HepG2 (cell line): ENCODE measurements around the gene CYP2W1. TPM values are rescaled to one million over a fixed set of nuclear protein-coding genes. Genes with fewer than 3 reads are reported as not detected.
A peak's percentile ranks its signal among the peaks of the same experiment; 100 is the strongest.

Experiments used
- ATAC-seq: fragments of 200-7000 bp; cut with Tn5 transposase; 3 replicates; pipeline ENCODE4 v1.9.1; 2020; ENCODE audit warnings: mild to moderate bottlenecking, moderate library complexity
- BruUV-seq: library from RNA; stranded (reverse); fragments of 400-500 nt; replicated peaks from 2 replicates; lab custom pipeline; 2021; lab: Mats Ljungman, UMichigan
- CTCF ChIA-PET: fragments of 300-600 bp; formaldehyde crosslinking; extraction: SDS; loops from one replicate; lab custom pipeline; 2021; ENCODE audit warnings: low total read pairs, inconsistent platforms, low intra/inter-chr PET ratio; lab: Yijun Ruan, JAX
- POLR2A ChIA-PET: fragments of 350-600 bp; sonication (Branson Sonifier 250); formaldehyde crosslinking; loops from one replicate; lab custom pipeline; 2020; ENCODE audit warnings: antibody characterized with exemption, inconsistent platforms; lab: Yijun Ruan, JAX
- DNase-seq: peaks from one replicate; pipeline ENCODE4 v3.0.0-alpha.2; 2015; ENCODE audit warnings: low spot score
- FAIRE-seq: peaks from 3 replicates; lab custom pipeline; 2011; peaks lifted over from hg19 to GRCh38; lab: Jason Lieb, UNC
- H2AFZ ChIP-seq: one replicate; pipeline ENCODE4 v1.6.1; 2011; ENCODE audit warnings: low read length, inconsistent platforms
- H3K27ac ChIP-seq: fragments of 300-600 bp; 3 replicates; pipeline ENCODE4 v1.8.0; 2011; ENCODE audit warnings: mixed run types, mild to moderate bottlenecking, mixed read lengths, low read length, inconsistent platforms; ENCODE audit not compliant: insufficient read depth; ENCODE audit errors: extremely low read length
- H3K27me3 ChIP-seq, 2 experiments: fragments of 200-600 bp in 1 of 2; 2 replicates in 1 of 2; 3 replicates in 1 of 2; pipeline versions ENCODE4 v1.6.0 to v1.8.0; 2011; ENCODE audit warnings: low read length in 2 of 2, mild to moderate bottlenecking in 2 of 2, moderate library complexity in 2 of 2, inconsistent platforms in 1 of 2; ENCODE audit not compliant: insufficient read depth in 2 of 2, control insufficient read depth in 1 of 2
- H3K36me3 ChIP-seq, 2 experiments: fragments of 200-600 bp in 1 of 2; replicated peaks in 1 of 2; 2 replicates in 1 of 2; 3 replicates in 1 of 2; pipeline versions ENCODE4 v1.5.1 to v1.8.0; 2011; ENCODE audit warnings: low read length in 2 of 2, inconsistent platforms in 1 of 2; ENCODE audit not compliant: insufficient read depth in 2 of 2, control insufficient read depth in 1 of 2
- H3K4me1 ChIP-seq: 2 replicates; pipeline ENCODE4 v1.5.1; 2012; ENCODE audit warnings: low read length, inconsistent platforms; ENCODE audit not compliant: insufficient read depth
- H3K4me2 ChIP-seq: 2 replicates; pipeline ENCODE4 v1.6.0; 2011; ENCODE audit warnings: low read depth, low read length, inconsistent platforms
- H3K4me3 ChIP-seq, 3 experiments: fragments of 200-600 bp in 1 of 3; sonication (generic), shearing (Covaris generic) in 1 of 3; replicated peaks in 1 of 3; 2 replicates each; pipeline ENCODE4 v1.5.1; 2011 to 2016; ENCODE audit warnings: low read length in 3 of 3, inconsistent platforms in 2 of 3, low read depth in 2 of 3, mild to moderate bottlenecking in 2 of 3, control low read depth in 1 of 3, mixed read lengths in 1 of 3; ENCODE audit not compliant: insufficient read depth in 1 of 3
- H3K79me2 ChIP-seq: one replicate; pipeline ENCODE4 v1.6.1; 2011; ENCODE audit warnings: low read length, inconsistent platforms; ENCODE audit not compliant: insufficient read depth
- H3K9ac ChIP-seq: 2 replicates; pipeline ENCODE4 v1.6.0; 2011; ENCODE audit warnings: mild to moderate bottlenecking, low read depth, low read length, inconsistent platforms; ENCODE audit not compliant: insufficient read depth
- H3K9me3 ChIP-seq: 2 replicates; pipeline ENCODE4 v1.5.1; 2012; ENCODE audit warnings: mild to moderate bottlenecking, low read length
- H4K20me1 ChIP-seq: 2 replicates; pipeline ENCODE4 v1.6.0; 2011; ENCODE audit warnings: inconsistent platforms, mild to moderate bottlenecking, low read length, moderate library complexity; ENCODE audit not compliant: insufficient read depth
- ATF3 ChIP-seq: sonication (generic); formaldehyde crosslinking; IDR thresholded peaks from 2 replicates; pipeline ENCODE4 v1.4.0; 2020; ENCODE audit warnings: missing genetic modification reagents
- BORCS8-MEF2B ChIP-seq: sonication (generic); formaldehyde crosslinking; IDR thresholded peaks from 2 replicates; pipeline ENCODE4 v1.8.0; 2022; ENCODE audit warnings: mild to moderate bottlenecking, missing genetic modification reagents
- DNMT1 ChIP-seq: sonication (generic); formaldehyde crosslinking; IDR thresholded peaks from 2 replicates; pipeline ENCODE4 v1.5.1; 2020; ENCODE audit warnings: mild to moderate bottlenecking, missing genetic modification reagents
- GATAD2A ChIP-seq: IDR thresholded peaks from 2 replicates; pipeline ENCODE4 v1.6.1; 2016
- IKZF5 ChIP-seq: IDR thresholded peaks from 2 replicates; pipeline ENCODE4 v1.6.1; 2018; ENCODE audit warnings: missing genetic modification reagents, mild to moderate bottlenecking, missing compliant biosample characterization
- KMT2A ChIP-seq: sonication (generic); formaldehyde crosslinking; IDR thresholded peaks from 2 replicates; pipeline ENCODE4 v1.4.0; 2020; ENCODE audit warnings: missing genetic modification reagents
- LCORL ChIP-seq, 2 experiments: fragments of 450-650 bp in 1 of 2; sonication (generic) in 1 of 2; formaldehyde crosslinking in 1 of 2; IDR thresholded peaks; 2 replicates each; pipeline versions ENCODE4 v1.5.0 to v1.6.1; 2017 to 2020; ENCODE audit warnings: antibody characterized with exemption in 1 of 2, missing genetic modification reagents in 1 of 2
- MAX ChIP-seq: IDR thresholded peaks from 2 replicates; pipeline ENCODE4 v1.6.1; 2012; ENCODE audit warnings: inconsistent platforms
- MXI1 ChIP-seq: IDR thresholded peaks from 3 replicates; pipeline ENCODE4 v1.6.1; 2012; ENCODE audit warnings: low read depth, low read length, inconsistent platforms, borderline replicate concordance
- PBX2 ChIP-seq: IDR thresholded peaks from 2 replicates; pipeline ENCODE4 v1.6.1; 2016; ENCODE audit warnings: control low read depth
- PTBP1 ChIP-seq: fragments of 200-400 bp; formaldehyde crosslinking; IDR thresholded peaks from 2 replicates; pipeline ENCODE4 v1.6.1; 2018; ENCODE audit warnings: low read length, low read depth; ENCODE audit not compliant: poor library complexity, severe bottlenecking
- SP4 ChIP-seq: sonication (generic); formaldehyde crosslinking; IDR thresholded peaks from 2 replicates; pipeline ENCODE4 v1.8.1; 2023; ENCODE audit warnings: mild to moderate bottlenecking, missing genetic modification reagents
- SSRP1 ChIP-seq: IDR thresholded peaks from 2 replicates; pipeline ENCODE4 v1.6.1; 2016; ENCODE audit warnings: control low read depth
- TBX3 ChIP-seq: fragments of 450-650 bp; IDR thresholded peaks from 2 replicates; pipeline ENCODE4 v1.6.1; 2017; ENCODE audit warnings: antibody characterized with exemption, mild to moderate bottlenecking, inconsistent platforms, borderline replicate concordance
- TCF12 ChIP-seq, 2 experiments: fragments of 450-650 bp in 1 of 2; sonication (generic) in 1 of 2; formaldehyde crosslinking in 1 of 2; IDR thresholded peaks; 2 replicates each; pipeline versions ENCODE4 v1.6.1 to v1.8.0; 2017 to 2022; ENCODE audit warnings: antibody characterized with exemption in 1 of 2, mild to moderate bottlenecking in 1 of 2, missing genetic modification reagents in 1 of 2, moderate library complexity in 1 of 2
- TIGD3 ChIP-seq: sonication (generic); formaldehyde crosslinking; IDR thresholded peaks from 2 replicates; pipeline ENCODE4 v1.5.1; 2020; ENCODE audit warnings: mild to moderate bottlenecking, missing genetic modification reagents, borderline replicate concordance
- ZMAT3 ChIP-seq: sonication (generic); formaldehyde crosslinking; conservative IDR thresholded peaks from 2 replicates; pipeline ENCODE4 v1.7.0; 2021; ENCODE audit warnings: missing genetic modification reagents
- ZNF235 ChIP-seq: sonication (generic); formaldehyde crosslinking; IDR thresholded peaks from 2 replicates; pipeline ENCODE4 v1.8.1; 2023; ENCODE audit warnings: mild to moderate bottlenecking, missing genetic modification reagents, borderline replicate concordance
- WGBS: methylation state at CpG from one replicate; pipeline ENCODE4 v1.1.6; 2017; ENCODE audit warnings: low lambda C conversion rate; 5-methylcytosine and 5-hydroxymethylcytosine counted together
- in situ Hi-C: cut with HindIII; loops from 2 replicates; pipeline ENCODE4 v1.10.0; 2017; ENCODE audit warnings: low pct_unique_long_range_greater_than_20kb; ENCODE audit not compliant: extremely low pct_ligation_motif_present
- intact Hi-C: fragments of 100-400 bp; cut with micrococcal nuclease; formaldehyde crosslinking; loops from one replicate; pipeline ENCODE4 v1.10.0; 2022; ENCODE audit not compliant: unreplicated experiment
- polyA plus RNA-seq, 8 experiments: library from polyadenylated mRNA; depleted of rRNA in 3 of 8; stranded (reverse) in 7 of 8; unstranded in 1 of 8; fragments of >200 nt; fragmentation: Illumina TruSeq in 4 of 8; extraction: Trizol in 4 of 8; gene quantifications; 2 replicates each; pipeline versions ENCODE4 v1.2.1 to v1.2.3, GENCODE V29; 2011 to 2016; ENCODE audit warnings: low read depth in 4 of 8, missing spikeins in 1 of 8, mixed read lengths in 1 of 8; ENCODE audit not compliant: insufficient read depth in 1 of 8
- total RNA-seq, 5 experiments: library from RNA; depleted of rRNA; stranded (reverse); fragments of >200 nt; fragmentation: Illumina TruSeq; extraction: Trizol; gene quantifications; 2 replicates each; pipeline ENCODE4 v1.2.3, GENCODE V29; 2016; ENCODE audit warnings: low read depth in 1 of 5

The CYP2W1 gene
- total and polyA plus RNA-seq, 2 of the 13 experiments (the other 11 are each of a cell fraction or from before 2014, with no cell fraction given), result 19.5 to 31.7 TPM

- H3K4me2 ChIP-seq, result peak overlapping the region; percentile 86
- peaks cover 8 to 20% of the 10 kb centered on the region in 2 experiments for H3K36me3 ChIP-seq
- in situ Hi-C loops (no loop called here), intact Hi-C loops (no loop called here)
- H3K4me3 ChIP-seq, result peak overlapping the region; percentile 44 to 72 (median 48); a peak in 5 of 6 replicates
- ChIA-PET POLR2A (interaction anchor here (1.0 to 4.5 kb wide), 5 partner anchors 9 to 22 kb away, joined by 3 to 48 read pairs (median 9); partner anchors contain the start of gene CYP2W1), CTCF (interaction anchor here (2.4 kb wide), 1 partner anchor 29 kb away, joined by 14 read pairs; no protein-coding TSS in a partner anchor)
- H3K9ac ChIP-seq, result peak overlapping the region; percentile 67
- H3K4me1 ChIP-seq, result peaks cover 67% of the 10 kb centered on the region
- BruUV-seq, result no TSS peak
- H3K27me3 ChIP-seq, result no peaks in the 10 kb centered on the region
- ATAC-seq (peak; percentile 79), FAIRE-seq (no peak), DNase-seq (no peak)
- peak overlapping the region; percentile 3 for H3K27ac ChIP-seq
- peaks cover 13% of the 10 kb centered on the region; the same call in 1 of the 2 replicates for H4K20me1 ChIP-seq
- 6% methylated on average over 7 of the region's 37 CpGs for WGBS
- no peaks in the 10 kb centered on the region for H3K79me2 ChIP-seq
- H2AFZ ChIP-seq, result no peak overlapping the region
- H3K9me3 ChIP-seq, result no peaks in the 10 kb centered on the region
- TF ChIP-seq GATAD2A (CRISPR knock-in tag), result peak; percentile 40; the same call in 1 of the 2 replicates
- peak; percentile 42; the same call in 1 of the 2 replicates for TF ChIP-seq KMT2A (CRISPR knock-in tag)
- no peak for TF ChIP-seq LCORL (IDR thresholded peaks at IDR 0.05)
- TF ChIP-seq LCORL (CRISPR knock-in tag; IDR thresholded peaks at IDR 0.05), result peak; percentile 72
- no peak for TF ChIP-seq ZMAT3 (CRISPR knock-in tag)
- no peak for TF ChIP-seq PBX2 (CRISPR knock-in tag)
- peak; percentile 79; the same call in 1 of the 2 replicates for TF ChIP-seq SSRP1 (CRISPR knock-in tag)
- TF ChIP-seq PTBP1, result no peak
- no peak for TF ChIP-seq TCF12 (IDR thresholded peaks at IDR 0.05)
- 0 out of 2 replicates have a peak, but pooled peaks have one; percentile 28 for TF ChIP-seq TCF12 (CRISPR knock-in tag; IDR thresholded peaks at IDR 0.05)
- peak; percentile 62; the same call in 1 of the 2 replicates for TF ChIP-seq SP4 (CRISPR knock-in tag)
- TF ChIP-seq DNMT1 (CRISPR knock-in tag), result no peak
- no peak for TF ChIP-seq TBX3
- peak; percentile 53 for TF ChIP-seq MAX
- no peak for TF ChIP-seq IKZF5 (CRISPR knock-in tag)
- TF ChIP-seq ATF3 (CRISPR knock-in tag), result no peak
- TF ChIP-seq ZNF235, result 0 out of 2 replicates have a peak, but pooled peaks have one; percentile 41
- 0 out of 3 replicates have a peak, but pooled peaks have one; percentile 29 for TF ChIP-seq MXI1
- TF ChIP-seq TIGD3 (CRISPR knock-in tag), result no peak
- TF ChIP-seq BORCS8-MEF2B, result peak; percentile 34; the same call in 1 of the 2 replicates
These were observed 19.5 kb upstream of the CYP2W1 start for GRCh38 chr7:963236-964078.
